ENCODE measurements around the gene FRS3. TPM values are rescaled to one million over a fixed set of nuclear protein-coding genes. Genes with fewer than 3 reads are reported as not detected.

Gene FRS3
- total and polyA plus RNA-seq, 9 of the 15 experiments (the other 6 are each of a cell fraction or from before 2014, with no cell fraction given), result 0.03 to 3.7 (median 1.6) TPM

DNA sequence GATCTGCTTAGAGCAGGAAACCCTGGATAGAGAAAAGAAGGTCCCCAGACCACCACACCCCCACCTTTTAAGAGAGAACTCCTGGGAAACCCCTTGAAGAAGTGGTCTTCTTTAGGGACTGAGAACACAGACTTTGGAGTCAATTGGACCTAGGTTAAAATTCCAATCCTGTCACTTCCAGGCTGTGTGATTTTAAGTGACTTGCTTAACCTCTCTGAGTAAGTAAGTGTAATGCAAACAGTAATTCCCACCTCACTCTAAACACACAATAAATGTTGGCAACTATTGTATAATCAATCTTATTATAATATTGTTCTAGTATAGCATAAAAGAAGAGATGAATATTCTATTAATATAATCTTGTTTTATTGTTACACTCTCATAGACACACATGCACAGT is 47.6 kb downstream of the FRS3 start (continued):
- TF ChIP-seq FOXP1 (CRISPR knock-in tag; IDR thresholded peaks at IDR 0.05) (no peak), RBM25 (IDR thresholded peaks at IDR 0.05; ENCODE audit: low read depth, low read length, severe bottlenecking) (peak; percentile 90), MED1 (CRISPR knock-in tag; IDR thresholded peaks at IDR 0.05; ENCODE audit: borderline replicate concordance) (no peak), CBFA2T3 (IDR thresholded peaks at IDR 0.05) (no peak), CBX3 (IDR thresholded peaks at IDR 0.05; ENCODE audit: borderline replicate concordance in 1 of 2, low read length in 2 of 2) (no peak), MYC (IDR thresholded peaks at IDR 0.05; ENCODE audit: low read depth, low read length) (no peak), MYC (CRISPR knock-in tag; IDR thresholded peaks at IDR 0.05; ENCODE audit: borderline replicate concordance, low read depth) (no peak), SMAD4 (CRISPR knock-in tag; conservative IDR thresholded peaks at IDR 0.05) (no peak), BRF2 (IDR thresholded peaks at IDR 0.05; ENCODE audit: borderline replicate concordance, insufficient read depth, insufficient read length) (no peak), ZNF175 (CRISPR knock-in tag; IDR thresholded peaks at IDR 0.05; ENCODE audit: low read depth) (no peak), POLR2A (conservative IDR thresholded peaks at IDR 0.05) (no peak), ZNF253 (CRISPR knock-in tag; conservative IDR thresholded peaks at IDR 0.05) (no peak), ZNF134 (CRISPR knock-in tag; conservative IDR thresholded peaks at IDR 0.05) (no peak), SMARCA5 (IDR thresholded peaks at IDR 0.05) (0 out of 2 replicates have a peak, but pooled peaks have one; percentile 55), KLF1 (tag; IDR thresholded peaks at IDR 0.05) (no peak), ESRRA (IDR thresholded peaks at IDR 0.05; ENCODE audit: borderline replicate concordance, low read depth) (no peak), DNMT1 (IDR thresholded peaks at IDR 0.05) (no peak), HINFP (tag; conservative IDR thresholded peaks at IDR 0.05; ENCODE audit: low read depth) (no peak), ZNF347 (CRISPR knock-in tag; IDR thresholded peaks at IDR 0.05; ENCODE audit: low read depth) (no peak)
- TF ChIP-seq, protein P1, sequence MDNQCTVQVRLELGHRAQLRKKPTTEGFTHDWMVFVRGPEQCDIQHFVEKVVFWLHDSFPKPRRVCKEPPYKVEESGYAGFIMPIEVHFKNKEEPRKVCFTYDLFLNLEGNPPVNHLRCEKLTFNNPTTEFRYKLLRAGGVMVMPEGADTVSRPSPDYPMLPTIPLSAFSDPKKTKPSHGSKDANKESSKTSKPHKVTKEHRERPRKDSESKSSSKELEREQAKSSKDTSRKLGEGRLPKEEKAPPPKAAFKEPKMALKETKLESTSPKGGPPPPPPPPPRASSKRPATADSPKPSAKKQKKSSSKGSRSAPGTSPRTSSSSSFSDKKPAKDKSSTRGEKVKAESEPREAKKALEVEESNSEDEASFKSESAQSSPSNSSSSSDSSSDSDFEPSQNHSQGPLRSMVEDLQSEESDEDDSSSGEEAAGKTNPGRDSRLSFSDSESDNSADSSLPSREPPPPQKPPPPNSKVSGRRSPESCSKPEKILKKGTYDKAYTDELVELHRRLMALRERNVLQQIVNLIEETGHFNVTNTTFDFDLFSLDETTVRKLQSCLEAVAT (IDR thresholded peaks at IDR 0.05), result no peak
- TF ChIP-seq, protein P2, sequence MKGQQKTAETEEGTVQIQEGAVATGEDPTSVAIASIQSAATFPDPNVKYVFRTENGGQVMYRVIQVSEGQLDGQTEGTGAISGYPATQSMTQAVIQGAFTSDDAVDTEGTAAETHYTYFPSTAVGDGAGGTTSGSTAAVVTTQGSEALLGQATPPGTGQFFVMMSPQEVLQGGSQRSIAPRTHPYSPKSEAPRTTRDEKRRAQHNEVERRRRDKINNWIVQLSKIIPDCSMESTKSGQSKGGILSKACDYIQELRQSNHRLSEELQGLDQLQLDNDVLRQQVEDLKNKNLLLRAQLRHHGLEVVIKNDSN (CRISPR knock-in tag; IDR thresholded peaks at IDR 0.05), result no peak
- TF ChIP-seq, protein P3, sequence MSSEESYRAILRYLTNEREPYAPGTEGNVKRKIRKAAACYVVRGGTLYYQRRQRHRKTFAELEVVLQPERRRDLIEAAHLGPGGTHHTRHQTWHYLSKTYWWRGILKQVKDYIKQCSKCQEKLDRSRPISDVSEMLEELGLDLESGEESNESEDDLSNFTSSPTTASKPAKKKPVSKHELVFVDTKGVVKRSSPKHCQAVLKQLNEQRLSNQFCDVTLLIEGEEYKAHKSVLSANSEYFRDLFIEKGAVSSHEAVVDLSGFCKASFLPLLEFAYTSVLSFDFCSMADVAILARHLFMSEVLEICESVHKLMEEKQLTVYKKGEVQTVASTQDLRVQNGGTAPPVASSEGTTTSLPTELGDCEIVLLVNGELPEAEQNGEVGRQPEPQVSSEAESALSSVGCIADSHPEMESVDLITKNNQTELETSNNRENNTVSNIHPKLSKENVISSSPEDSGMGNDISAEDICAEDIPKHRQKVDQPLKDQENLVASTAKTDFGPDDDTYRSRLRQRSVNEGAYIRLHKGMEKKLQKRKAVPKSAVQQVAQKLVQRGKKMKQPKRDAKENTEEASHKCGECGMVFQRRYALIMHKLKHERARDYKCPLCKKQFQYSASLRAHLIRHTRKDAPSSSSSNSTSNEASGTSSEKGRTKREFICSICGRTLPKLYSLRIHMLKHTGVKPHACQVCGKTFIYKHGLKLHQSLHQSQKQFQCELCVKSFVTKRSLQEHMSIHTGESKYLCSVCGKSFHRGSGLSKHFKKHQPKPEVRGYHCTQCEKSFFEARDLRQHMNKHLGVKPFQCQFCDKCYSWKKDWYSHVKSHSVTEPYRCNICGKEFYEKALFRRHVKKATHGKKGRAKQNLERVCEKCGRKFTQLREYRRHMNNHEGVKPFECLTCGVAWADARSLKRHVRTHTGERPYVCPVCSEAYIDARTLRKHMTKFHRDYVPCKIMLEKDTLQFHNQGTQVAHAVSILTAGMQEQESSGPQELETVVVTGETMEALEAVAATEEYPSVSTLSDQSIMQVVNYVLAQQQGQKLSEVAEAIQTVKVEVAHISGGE (CRISPR knock-in tag; IDR thresholded peaks at IDR 0.05), result no peak

Measured in K562 (cell line).